ENCODE measurements around the gene RNF31. TPM values are rescaled to one million over a fixed set of nuclear protein-coding genes. Genes with fewer than 3 reads are reported as not detected.

The RNF31 gene
- total RNA-seq, 2 donors from 2014 or later = 75.5 to 82.9 TPM

DNA sequence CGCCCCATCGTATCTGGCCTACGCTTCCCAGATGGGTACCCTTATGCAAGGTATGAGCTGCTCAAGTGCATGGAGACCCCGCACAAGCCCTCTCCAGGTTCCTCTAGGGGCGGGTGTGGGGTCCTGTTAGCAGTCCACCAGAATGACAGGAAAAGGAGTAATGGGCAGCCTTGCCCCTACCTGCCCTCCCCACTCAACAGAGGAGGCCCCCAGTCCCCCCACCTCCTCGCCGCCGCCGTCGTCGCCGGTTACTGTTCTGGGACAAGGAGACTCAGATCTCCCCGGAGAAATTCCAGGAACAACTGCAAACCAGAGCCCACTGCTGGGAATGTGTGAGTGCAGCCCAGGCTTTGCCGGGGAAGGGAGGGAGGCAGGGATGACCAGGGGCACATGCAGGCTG is 30.6 kb downstream of the RNF31 start:
- WGBS, 2 experiments (ENCODE audit: insufficient coverage in 1 of 2, insufficient read length in 1 of 2) = 95 to 100% methylated on average over 3 to 13 of the region's 14 CpGs
- H3K27ac ChIP-seq (ENCODE audit: low read depth, low read length) = no peak overlapping the region
- H3K36me3 ChIP-seq (ENCODE audit: control insufficient read depth, insufficient read depth, low read length) = peaks cover 37% of the 10 kb centered on the region
- no peaks in the 10 kb centered on the region for H3K4me1 ChIP-seq (ENCODE audit: control insufficient read depth, insufficient read depth, low read length)
- H3K9ac ChIP-seq (ENCODE audit: extremely low read depth, low read length, poor library complexity, severe bottlenecking) = no peak overlapping the region
- Mint-ChIP-seq H3K4me3 (no peak overlapping the region), H3K4me1 (no peaks in the 10 kb centered on the region), H3K27ac (no peak overlapping the region), H3K9me3 (no peaks in the 10 kb centered on the region), H3K27me3 (ENCODE audit: insufficient read depth) (no peaks in the 10 kb centered on the region), H3K36me3 (ENCODE audit: low read depth) (peaks cover 58% of the 10 kb centered on the region)
- DNase-seq = no peak
- no peaks in the 10 kb centered on the region for H3K27me3 ChIP-seq (ENCODE audit: control insufficient read depth, insufficient read depth, low read length, poor library complexity, severe bottlenecking)
- TF ChIP-seq, protein P1, sequence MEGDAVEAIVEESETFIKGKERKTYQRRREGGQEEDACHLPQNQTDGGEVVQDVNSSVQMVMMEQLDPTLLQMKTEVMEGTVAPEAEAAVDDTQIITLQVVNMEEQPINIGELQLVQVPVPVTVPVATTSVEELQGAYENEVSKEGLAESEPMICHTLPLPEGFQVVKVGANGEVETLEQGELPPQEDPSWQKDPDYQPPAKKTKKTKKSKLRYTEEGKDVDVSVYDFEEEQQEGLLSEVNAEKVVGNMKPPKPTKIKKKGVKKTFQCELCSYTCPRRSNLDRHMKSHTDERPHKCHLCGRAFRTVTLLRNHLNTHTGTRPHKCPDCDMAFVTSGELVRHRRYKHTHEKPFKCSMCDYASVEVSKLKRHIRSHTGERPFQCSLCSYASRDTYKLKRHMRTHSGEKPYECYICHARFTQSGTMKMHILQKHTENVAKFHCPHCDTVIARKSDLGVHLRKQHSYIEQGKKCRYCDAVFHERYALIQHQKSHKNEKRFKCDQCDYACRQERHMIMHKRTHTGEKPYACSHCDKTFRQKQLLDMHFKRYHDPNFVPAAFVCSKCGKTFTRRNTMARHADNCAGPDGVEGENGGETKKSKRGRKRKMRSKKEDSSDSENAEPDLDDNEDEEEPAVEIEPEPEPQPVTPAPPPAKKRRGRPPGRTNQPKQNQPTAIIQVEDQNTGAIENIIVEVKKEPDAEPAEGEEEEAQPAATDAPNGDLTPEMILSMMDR (conservative IDR thresholded peaks at IDR 0.05) = no peak
- no peaks in the 10 kb centered on the region for H3K9me3 ChIP-seq (ENCODE audit: control insufficient read depth, low read length)
- no peak overlapping the region for H3K4me3 ChIP-seq (ENCODE audit: low read length)

DNA sequence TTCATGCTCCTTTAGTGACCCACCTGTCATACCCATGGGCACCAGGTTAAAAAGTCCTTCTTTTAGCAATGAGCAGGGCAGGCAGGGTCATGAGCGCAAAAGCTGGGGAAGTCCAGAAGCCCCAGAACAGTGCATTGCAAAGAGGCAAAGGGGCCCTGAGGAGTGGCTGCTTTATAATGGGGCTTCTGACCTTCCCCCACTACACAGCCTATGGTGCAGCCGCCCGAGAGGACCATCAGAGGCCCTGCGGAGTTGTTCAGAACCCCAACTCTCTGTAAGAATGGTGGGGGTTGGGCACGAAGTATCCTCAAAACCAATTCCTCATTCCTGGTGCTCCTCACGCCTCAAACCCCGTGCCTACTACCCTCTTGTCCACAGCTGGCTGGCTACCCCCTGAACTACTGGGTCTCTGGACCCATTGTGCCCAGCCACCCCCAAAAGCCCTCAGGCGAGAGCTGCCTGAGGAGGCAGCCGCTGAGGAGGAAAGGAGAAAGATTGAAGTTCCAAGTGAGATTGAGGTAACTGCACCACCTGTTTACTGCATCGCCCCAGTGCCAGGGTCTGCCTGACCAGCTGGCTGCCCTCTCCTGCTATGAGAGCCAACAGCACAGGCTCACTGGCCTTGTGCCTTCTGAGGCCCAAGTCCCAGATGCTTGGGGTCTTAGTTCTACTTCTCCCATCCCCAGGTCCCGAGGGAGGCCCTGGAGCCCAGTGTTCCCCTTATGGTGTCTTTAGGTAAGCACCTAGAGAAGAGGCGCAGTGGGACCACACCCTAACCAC is 31.3 kb downstream of the RNF31 start:
- DNase-seq = no peak
- peaks cover 44% of the 10 kb centered on the region for H3K36me3 ChIP-seq (ENCODE audit: control insufficient read depth, insufficient read depth, low read length)
- no peaks in the 10 kb centered on the region for H3K4me1 ChIP-seq (ENCODE audit: control insufficient read depth, insufficient read depth, low read length)
- no peak overlapping the region for H3K27ac ChIP-seq (ENCODE audit: low read depth, low read length)
- Mint-ChIP-seq H3K27me3 (ENCODE audit: insufficient read depth) (no peaks in the 10 kb centered on the region), H3K4me1 (no peaks in the 10 kb centered on the region), H3K36me3 (ENCODE audit: low read depth) (peaks cover 59% of the 10 kb centered on the region), H3K9me3 (no peaks in the 10 kb centered on the region), H3K4me3 (no peak overlapping the region), H3K27ac (no peak overlapping the region)
- H3K9me3 ChIP-seq (ENCODE audit: control insufficient read depth, low read length) = no peaks in the 10 kb centered on the region
- TF ChIP-seq, protein P1 (conservative IDR thresholded peaks at IDR 0.05) = no peak
- H3K9ac ChIP-seq (ENCODE audit: extremely low read depth, low read length, poor library complexity, severe bottlenecking) = no peak overlapping the region
- H3K4me3 ChIP-seq (ENCODE audit: low read length) = no peak overlapping the region
- 92 to 94% methylated on average over 4 to 12 of the region's 12 CpGs for WGBS, 2 experiments (ENCODE audit: insufficient coverage in 1 of 2, insufficient read length in 1 of 2)
- no peaks in the 10 kb centered on the region for H3K27me3 ChIP-seq (ENCODE audit: control insufficient read depth, insufficient read depth, low read length, poor library complexity, severe bottlenecking)

DNA sequence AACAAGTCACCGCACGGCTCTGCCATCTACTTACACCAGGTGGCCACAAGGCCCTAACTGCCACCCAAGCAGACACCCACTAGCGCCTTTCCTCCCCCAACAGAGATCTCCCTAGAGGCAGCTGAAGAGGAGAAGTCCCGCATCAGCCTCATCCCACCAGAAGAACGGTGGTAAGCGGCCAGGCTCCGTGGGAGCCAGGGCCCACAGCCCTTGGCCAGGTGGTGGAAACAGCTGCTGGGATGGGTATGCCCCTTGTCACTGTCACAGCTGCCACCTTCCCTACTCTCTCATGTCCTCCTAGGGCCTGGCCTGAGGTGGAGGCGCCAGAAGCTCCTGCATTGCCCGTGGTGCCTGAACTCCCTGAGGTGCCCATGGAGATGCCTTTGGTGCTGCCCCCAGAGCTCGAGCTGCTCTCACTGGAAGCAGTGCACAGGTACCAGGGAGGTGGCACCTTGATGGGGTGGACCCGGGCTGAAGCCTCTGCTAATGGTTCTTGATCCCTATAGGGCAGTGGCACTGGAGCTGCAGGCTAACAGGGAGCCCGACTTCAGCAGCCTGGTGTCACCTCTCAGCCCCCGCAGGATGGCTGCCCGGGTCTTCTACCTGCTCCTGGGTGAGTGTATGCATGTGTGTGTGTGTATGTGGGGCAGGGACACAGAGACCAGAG is 32.1 kb downstream of the RNF31 start:
- Histone ChIP-seq H3K9ac (ENCODE audit: extremely low read depth, low read length, poor library complexity, severe bottlenecking) (no peak overlapping the region), H3K27ac (ENCODE audit: low read depth, low read length) (no peak overlapping the region), H3K27me3 (ENCODE audit: control insufficient read depth, insufficient read depth, low read length, poor library complexity, severe bottlenecking) (no peaks in the 10 kb centered on the region), H3K36me3 (ENCODE audit: control insufficient read depth, insufficient read depth, low read length) (peaks cover 51% of the 10 kb centered on the region), H3K4me3 (ENCODE audit: low read length) (no peak overlapping the region), H3K9me3 (ENCODE audit: control insufficient read depth, low read length) (no peaks in the 10 kb centered on the region), H3K4me1 (ENCODE audit: control insufficient read depth, insufficient read depth, low read length) (no peaks in the 10 kb centered on the region)
- 89 to 98% methylated on average over 10 to 14 of the region's 14 CpGs for WGBS, 2 experiments (ENCODE audit: insufficient coverage in 1 of 2, insufficient read length in 1 of 2)
- peaks cover 61% of the 10 kb centered on the region for H3K36me3 Mint-ChIP-seq (ENCODE audit: low read depth)
- no peak overlapping the region for H3K27ac Mint-ChIP-seq
- H3K4me1 Mint-ChIP-seq = no peaks in the 10 kb centered on the region
- no peaks in the 10 kb centered on the region for H3K27me3 Mint-ChIP-seq (ENCODE audit: insufficient read depth)
- no peaks in the 10 kb centered on the region for H3K9me3 Mint-ChIP-seq
- TF ChIP-seq, protein P1 (conservative IDR thresholded peaks at IDR 0.05) = no peak
- no peak overlapping the region for H3K4me3 Mint-ChIP-seq
- DNase-seq = no peak
